HCT116 (cell line): ENCODE results near the gene SLC51A. TPM values are rescaled to one million over a fixed set of nuclear protein-coding genes. Genes with fewer than 3 reads are reported as not detected.

Source experiments
- ATAC-seq: fragments of 200-7000 bp; cut with Tn5 transposase; 2 replicates; pipeline ENCODE4 v1.9.1; 2020; ENCODE audit warnings: mild to moderate bottlenecking, moderate library complexity
- BruUV-seq: library from RNA; stranded (reverse); fragments of 400-500 nt; replicated peaks from 2 replicates; lab custom pipeline; 2021; lab: Mats Ljungman, UMichigan
- CTCF ChIA-PET: fragments of 300-600 bp; sonication (Branson Sonifier 250); formaldehyde crosslinking; loops from one replicate; lab custom pipeline; 2021; ENCODE audit warnings: antibody characterized with exemption; lab: Charles Lee
- POLR2A ChIA-PET: fragments of 300-600, 350-600 bp; sonication (Branson Sonifier 250); formaldehyde crosslinking; loops from one replicate; lab custom pipeline; 2021; ENCODE audit warnings: antibody characterized with exemption; lab: Charles Lee
- RAD21 ChIA-PET, 2 experiments: fragments of 300-600 bp; sonication (Branson Sonifier 250); formaldehyde crosslinking; loops; one replicate each; lab custom pipeline; 2023; ENCODE audit warnings: low total read pairs in 2 of 2; ENCODE audit not compliant: uncharacterized antibody in 2 of 2, unreplicated experiment in 2 of 2, low non-redundant PET in 1 of 2; lab: Charles Lee
- DNase-seq: peaks from one replicate; pipeline ENCODE4 v3.0.0-alpha.2; 2010; ENCODE audit warnings: low read depth, low spot score
- H2AFZ ChIP-seq: fragments of 200-600 bp; shearing (Covaris generic), sonication (generic); 2 replicates; pipeline ENCODE4 v1.6.1; 2017; ENCODE audit warnings: low read depth, mixed run types, mixed read lengths, antibody characterized with exemption, low read length; ENCODE audit not compliant: poor library complexity, severe bottlenecking
- H3K27ac ChIP-seq: 2 replicates; pipeline ENCODE4 v1.5.1; 2012; ENCODE audit warnings: low read depth, low read length
- H3K27me3 ChIP-seq: fragments of 200-600 bp; sonication (generic); 2 replicates; pipeline ENCODE4 v1.6.1; 2016; ENCODE audit warnings: mixed run types, low read length, mixed read lengths; ENCODE audit not compliant: insufficient read depth
- H3K36me3 ChIP-seq, 2 experiments: fragments of 200-500 bp in 1 of 2; fragments of 200-600 bp in 1 of 2; sonication (Bioruptor generic) in 1 of 2; sonication (generic) in 1 of 2; 2 replicates each; pipeline versions ENCODE4 v1.5.1 to v1.6.1; 2014 to 2016; ENCODE audit warnings: low read length in 2 of 2, inconsistent platforms in 1 of 2, mixed read lengths in 1 of 2, mixed run types in 1 of 2; ENCODE audit not compliant: insufficient read depth in 2 of 2, control insufficient read depth in 1 of 2
- H3K4me1 ChIP-seq, 2 experiments: fragments of 200-600 bp in 1 of 2; sonication (generic) in 1 of 2; 2 replicates each; pipeline versions ENCODE4 v1.5.1 to v1.6.1; 2012 to 2017; ENCODE audit warnings: low read length in 2 of 2, inconsistent platforms in 1 of 2, mild to moderate bottlenecking in 1 of 2, mixed read lengths in 1 of 2, mixed run types in 1 of 2, moderate library complexity in 1 of 2; ENCODE audit not compliant: insufficient read depth in 2 of 2, control insufficient read depth in 1 of 2
- H3K4me2 ChIP-seq: fragments of 200-600 bp; sonication (generic); 2 replicates; pipeline ENCODE4 v1.6.1; 2017; ENCODE audit warnings: mixed run types, low read length, mixed read lengths
- H3K4me3 ChIP-seq, 2 experiments: fragments of 200-600 bp in 1 of 2; sonication (generic) in 1 of 2; replicated peaks in 1 of 2; 2 replicates each; pipeline ENCODE4 v1.5.1; 2011 to 2016; ENCODE audit warnings: low read length in 2 of 2, control low read depth in 1 of 2, low read depth in 1 of 2, mild to moderate bottlenecking in 1 of 2, mixed read lengths in 1 of 2, mixed run types in 1 of 2
- H3K79me2 ChIP-seq: fragments of 200-600 bp; sonication (generic); 2 replicates; pipeline ENCODE4 v1.6.1; 2017; ENCODE audit warnings: mild to moderate bottlenecking, mixed run types, low read length, moderate library complexity, mixed read lengths; ENCODE audit not compliant: insufficient read depth
- H3K9ac ChIP-seq: fragments of 200-600 bp; sonication (generic); 2 replicates; pipeline ENCODE4 v1.6.1; 2016; ENCODE audit warnings: low read length, mixed read lengths
- H3K9me2 ChIP-seq: fragments of 200-600 bp; sonication (generic), shearing (Covaris generic); 2 replicates; pipeline ENCODE4 v1.6.1; 2017; ENCODE audit warnings: mixed run types, mild to moderate bottlenecking, moderate library complexity; ENCODE audit not compliant: insufficient read depth
- H3K9me3 ChIP-seq, 2 experiments: fragments of 200-500 bp in 1 of 2; fragments of 200-600 bp in 1 of 2; sonication (Bioruptor generic) in 1 of 2; sonication (generic) in 1 of 2; 2 replicates each; pipeline ENCODE4 v1.6.1; 2014 to 2017; ENCODE audit warnings: low read length in 2 of 2, mixed read lengths in 2 of 2, inconsistent platforms in 1 of 2, low read depth in 1 of 2, mild to moderate bottlenecking in 1 of 2, mixed run types in 1 of 2, moderate library complexity in 1 of 2; ENCODE audit not compliant: control insufficient read depth in 1 of 2, insufficient read depth in 1 of 2
- H4K20me1 ChIP-seq: fragments of 200-600 bp; sonication (generic), shearing (Covaris generic); 2 replicates; pipeline ENCODE4 v1.6.1; 2017; ENCODE audit warnings: mixed run types, mild to moderate bottlenecking, moderate library complexity; ENCODE audit not compliant: insufficient read depth
- CBX3 ChIP-seq: IDR thresholded peaks from 2 replicates; pipeline ENCODE4 v1.6.1; 2012; ENCODE audit warnings: low read depth
- EZH2 ChIP-seq: fragments of 200-600 bp; sonication (generic); IDR thresholded peaks from 2 replicates; pipeline ENCODE4 v1.6.1; 2017; ENCODE audit warnings: antibody characterized with exemption, mixed run types
- EZH2phosphoT487 ChIP-seq: fragments of 200-600 bp; IDR thresholded peaks from 2 replicates; pipeline ENCODE4 v1.6.1; 2018; ENCODE audit warnings: antibody characterized with exemption, borderline replicate concordance
- FOSL1 ChIP-seq: IDR thresholded peaks from 2 replicates; pipeline ENCODE4 v1.6.1; 2012; ENCODE audit warnings: low read depth
- JUND ChIP-seq: IDR thresholded peaks from 2 replicates; pipeline ENCODE4 v1.6.1; 2012
- RAD21 ChIP-seq: IDR thresholded peaks from 2 replicates; pipeline ENCODE4 v1.6.1; 2012; ENCODE audit warnings: low read depth, mild to moderate bottlenecking
- SIN3A ChIP-seq: IDR thresholded peaks from 2 replicates; pipeline ENCODE4 v1.6.1; 2012; ENCODE audit warnings: low read depth
- SRF ChIP-seq: IDR thresholded peaks from 2 replicates; pipeline ENCODE4 v1.6.1; 2012; ENCODE audit warnings: low read depth
- TCF7L2 ChIP-seq: IDR thresholded peaks from 2 replicates; pipeline ENCODE4 v1.7.0; 2011; ENCODE audit warnings: borderline replicate concordance, inconsistent platforms; ENCODE audit not compliant: insufficient read depth, insufficient read length; ENCODE audit errors: extremely low read depth
- YY1 ChIP-seq: IDR thresholded peaks from 2 replicates; pipeline ENCODE4 v1.6.1; 2011; ENCODE audit warnings: low read length, low read depth, moderate library complexity, mild to moderate bottlenecking; ENCODE audit not compliant: insufficient replicate concordance; ENCODE audit errors: extremely low read depth
- ZFX ChIP-seq: fragments of 450-650 bp; IDR thresholded peaks from 2 replicates; pipeline ENCODE4 v1.6.1; 2017
- ZNF274 ChIP-seq: fragments of 200-500 bp; sonication (Bioruptor generic); IDR thresholded peaks from 2 replicates; pipeline ENCODE4 v1.6.1; 2014; ENCODE audit warnings: mild to moderate bottlenecking, low read depth, low read length, inconsistent platforms
- intact Hi-C: fragments of 100-400 bp; cut with micrococcal nuclease; formaldehyde crosslinking; loops from 2 replicates; pipeline ENCODE4 v1.10.0; 2022
- total RNA-seq: library from RNA; stranded (reverse); gene quantifications from one replicate; pipeline ENCODE4 v1.2.1, GENCODE V29; 2021; ENCODE audit not compliant: unreplicated experiment
- TF ChIP-seq, protein P1 (sequence below): IDR thresholded peaks from 2 replicates; pipeline ENCODE4 v1.6.1; 2012; ENCODE audit warnings: low read depth
- TF ChIP-seq, protein P2 (sequence below): IDR thresholded peaks from 2 replicates; pipeline ENCODE4 v1.6.1; 2011; ENCODE audit warnings: mild to moderate bottlenecking, low read length, moderate library complexity; ENCODE audit not compliant: insufficient replicate concordance; ENCODE audit errors: extremely low read depth
- TF ChIP-seq, protein P3 (sequence below), 3 experiments: fragments of 200-600 bp in 1 of 3; sonication (generic) in 1 of 3; IDR thresholded peaks in 2 of 3; conservative IDR thresholded peaks in 1 of 3; 2 replicates each; pipeline ENCODE4 v1.5.1; 2012 to 2017; ENCODE audit warnings: low read depth in 2 of 3, low read length in 2 of 3, antibody characterized with exemption in 1 of 3, borderline replicate concordance in 1 of 3, control low read depth in 1 of 3, mild to moderate bottlenecking in 1 of 3, mixed read lengths in 1 of 3, mixed run types in 1 of 3, moderate library complexity in 1 of 3; ENCODE audit not compliant: insufficient read depth in 1 of 3
- TF ChIP-seq, protein P4 (sequence below): IDR thresholded peaks from 2 replicates; pipeline ENCODE4 v1.6.1; 2012

The SLC51A gene
- total RNA-seq, 1 experiment from 2014 or later = not detected

DNA sequence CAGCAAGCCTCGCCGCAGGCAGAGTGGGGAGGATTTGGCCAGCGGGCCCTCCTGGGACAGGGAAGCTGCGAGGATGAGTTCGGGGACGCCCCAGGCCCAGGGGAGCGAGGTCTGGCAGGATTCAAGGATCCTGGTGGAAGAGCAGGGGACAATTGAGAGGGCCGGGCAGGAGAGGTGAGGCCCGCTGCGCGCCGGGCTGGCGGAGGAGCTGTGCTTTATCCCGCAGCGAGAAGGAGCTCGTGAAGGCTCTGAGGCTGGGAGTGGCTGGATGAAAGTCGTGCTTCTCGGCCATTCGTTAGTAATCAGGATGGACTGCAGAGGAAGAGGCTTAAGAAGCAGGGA, 3.6 kb downstream of the SLC51A start:
- Histone ChIP-seq H3K4me1 (no peaks in the 10 kb centered on the region), H3K4me3 (no peak overlapping the region), H3K9me2 (no peaks in the 10 kb centered on the region), H3K27me3 (no peaks in the 10 kb centered on the region), H2AFZ (no peak overlapping the region), H3K9me3 (no peaks in the 10 kb centered on the region), H3K27ac (no peak overlapping the region), H4K20me1 (no peaks in the 10 kb centered on the region), H3K9ac (no peak overlapping the region), H3K36me3 (no peaks in the 10 kb centered on the region), H3K79me2 (no peaks in the 10 kb centered on the region), H3K4me2 (no peak overlapping the region)
- no peak for TF ChIP-seq ZNF274
- TF ChIP-seq, protein P1, sequence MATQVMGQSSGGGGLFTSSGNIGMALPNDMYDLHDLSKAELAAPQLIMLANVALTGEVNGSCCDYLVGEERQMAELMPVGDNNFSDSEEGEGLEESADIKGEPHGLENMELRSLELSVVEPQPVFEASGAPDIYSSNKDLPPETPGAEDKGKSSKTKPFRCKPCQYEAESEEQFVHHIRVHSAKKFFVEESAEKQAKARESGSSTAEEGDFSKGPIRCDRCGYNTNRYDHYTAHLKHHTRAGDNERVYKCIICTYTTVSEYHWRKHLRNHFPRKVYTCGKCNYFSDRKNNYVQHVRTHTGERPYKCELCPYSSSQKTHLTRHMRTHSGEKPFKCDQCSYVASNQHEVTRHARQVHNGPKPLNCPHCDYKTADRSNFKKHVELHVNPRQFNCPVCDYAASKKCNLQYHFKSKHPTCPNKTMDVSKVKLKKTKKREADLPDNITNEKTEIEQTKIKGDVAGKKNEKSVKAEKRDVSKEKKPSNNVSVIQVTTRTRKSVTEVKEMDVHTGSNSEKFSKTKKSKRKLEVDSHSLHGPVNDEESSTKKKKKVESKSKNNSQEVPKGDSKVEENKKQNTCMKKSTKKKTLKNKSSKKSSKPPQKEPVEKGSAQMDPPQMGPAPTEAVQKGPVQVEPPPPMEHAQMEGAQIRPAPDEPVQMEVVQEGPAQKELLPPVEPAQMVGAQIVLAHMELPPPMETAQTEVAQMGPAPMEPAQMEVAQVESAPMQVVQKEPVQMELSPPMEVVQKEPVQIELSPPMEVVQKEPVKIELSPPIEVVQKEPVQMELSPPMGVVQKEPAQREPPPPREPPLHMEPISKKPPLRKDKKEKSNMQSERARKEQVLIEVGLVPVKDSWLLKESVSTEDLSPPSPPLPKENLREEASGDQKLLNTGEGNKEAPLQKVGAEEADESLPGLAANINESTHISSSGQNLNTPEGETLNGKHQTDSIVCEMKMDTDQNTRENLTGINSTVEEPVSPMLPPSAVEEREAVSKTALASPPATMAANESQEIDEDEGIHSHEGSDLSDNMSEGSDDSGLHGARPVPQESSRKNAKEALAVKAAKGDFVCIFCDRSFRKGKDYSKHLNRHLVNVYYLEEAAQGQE = no peak
- TF ChIP-seq SIN3A = no peak
- no peak for TF ChIP-seq FOSL1
- TF ChIP-seq YY1 = no peak
- no peak for TF ChIP-seq EZH2phosphoT487
- TF ChIP-seq, protein P2, sequence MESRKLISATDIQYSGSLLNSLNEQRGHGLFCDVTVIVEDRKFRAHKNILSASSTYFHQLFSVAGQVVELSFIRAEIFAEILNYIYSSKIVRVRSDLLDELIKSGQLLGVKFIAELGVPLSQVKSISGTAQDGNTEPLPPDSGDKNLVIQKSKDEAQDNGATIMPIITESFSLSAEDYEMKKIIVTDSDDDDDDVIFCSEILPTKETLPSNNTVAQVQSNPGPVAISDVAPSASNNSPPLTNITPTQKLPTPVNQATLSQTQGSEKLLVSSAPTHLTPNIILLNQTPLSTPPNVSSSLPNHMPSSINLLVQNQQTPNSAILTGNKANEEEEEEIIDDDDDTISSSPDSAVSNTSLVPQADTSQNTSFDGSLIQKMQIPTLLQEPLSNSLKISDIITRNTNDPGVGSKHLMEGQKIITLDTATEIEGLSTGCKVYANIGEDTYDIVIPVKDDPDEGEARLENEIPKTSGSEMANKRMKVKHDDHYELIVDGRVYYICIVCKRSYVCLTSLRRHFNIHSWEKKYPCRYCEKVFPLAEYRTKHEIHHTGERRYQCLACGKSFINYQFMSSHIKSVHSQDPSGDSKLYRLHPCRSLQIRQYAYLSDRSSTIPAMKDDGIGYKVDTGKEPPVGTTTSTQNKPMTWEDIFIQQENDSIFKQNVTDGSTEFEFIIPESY = no peak
- TF ChIP-seq CBX3 = no peak
- TF ChIP-seq EZH2 = no peak
- TF ChIP-seq SRF = no peak
- no peak for TF ChIP-seq JUND
- TF ChIP-seq TCF7L2 = no peak
- TF ChIP-seq, protein P3, sequence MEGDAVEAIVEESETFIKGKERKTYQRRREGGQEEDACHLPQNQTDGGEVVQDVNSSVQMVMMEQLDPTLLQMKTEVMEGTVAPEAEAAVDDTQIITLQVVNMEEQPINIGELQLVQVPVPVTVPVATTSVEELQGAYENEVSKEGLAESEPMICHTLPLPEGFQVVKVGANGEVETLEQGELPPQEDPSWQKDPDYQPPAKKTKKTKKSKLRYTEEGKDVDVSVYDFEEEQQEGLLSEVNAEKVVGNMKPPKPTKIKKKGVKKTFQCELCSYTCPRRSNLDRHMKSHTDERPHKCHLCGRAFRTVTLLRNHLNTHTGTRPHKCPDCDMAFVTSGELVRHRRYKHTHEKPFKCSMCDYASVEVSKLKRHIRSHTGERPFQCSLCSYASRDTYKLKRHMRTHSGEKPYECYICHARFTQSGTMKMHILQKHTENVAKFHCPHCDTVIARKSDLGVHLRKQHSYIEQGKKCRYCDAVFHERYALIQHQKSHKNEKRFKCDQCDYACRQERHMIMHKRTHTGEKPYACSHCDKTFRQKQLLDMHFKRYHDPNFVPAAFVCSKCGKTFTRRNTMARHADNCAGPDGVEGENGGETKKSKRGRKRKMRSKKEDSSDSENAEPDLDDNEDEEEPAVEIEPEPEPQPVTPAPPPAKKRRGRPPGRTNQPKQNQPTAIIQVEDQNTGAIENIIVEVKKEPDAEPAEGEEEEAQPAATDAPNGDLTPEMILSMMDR (IDR thresholded peaks at IDR 0.05 in 2 of 3, conservative IDR thresholded peaks at IDR 0.05 in 1 of 3; ENCODE audit: borderline replicate concordance in 1 of 3, insufficient read depth in 1 of 3, low read depth in 2 of 3, low read length in 2 of 3) = no peak
- TF ChIP-seq ZFX = no peak
- TF ChIP-seq RAD21 = no peak
- TF ChIP-seq, protein P4, sequence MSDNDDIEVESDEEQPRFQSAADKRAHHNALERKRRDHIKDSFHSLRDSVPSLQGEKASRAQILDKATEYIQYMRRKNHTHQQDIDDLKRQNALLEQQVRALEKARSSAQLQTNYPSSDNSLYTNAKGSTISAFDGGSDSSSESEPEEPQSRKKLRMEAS = no peak
- ChIA-PET RAD21 (no interaction called here), CTCF (no interaction called here), POLR2A (no interaction called here)
- DNase-seq (no peak), ATAC-seq (no peak)
- no TSS peak for BruUV-seq
- intact Hi-C loops = no loop called here
